Kasumi-1 (cell line): ENCODE results near the gene GNG3.

Source experiments
- DNase-seq, 2 experiments: peaks; one replicate each; lab custom pipeline; 2025; lab: John Stamatoyannopoulos, UW

The GNG3 gene

GRCh38 chr11:62757846-62758788 is 50.6 kb downstream of the GNG3 start:
- DNase-seq = no peak
